Smooth muscle cell (in vitro differentiated cells): ENCODE results near the gene KDM6B. TPM values are rescaled to one million over a fixed set of nuclear protein-coding genes. Genes with fewer than 3 reads are reported as not detected.

ENCODE experiments used
- DNase-seq: peaks from one replicate; lab custom pipeline; 2025; ENCODE audit not compliant: unreplicated experiment; lab: John Stamatoyannopoulos, UW
- H2AFZ ChIP-seq: fragments of 200-600 bp; sonication (generic); 2 replicates; pipeline ENCODE4 v1.6.0; 2016; ENCODE audit warnings: antibody characterized with exemption, low read depth, mild to moderate bottlenecking
- H3F3A ChIP-seq: fragments of 200-600 bp; sonication (generic); 2 replicates; pipeline ENCODE4 v1.6.0; 2017; ENCODE audit warnings: antibody characterized with exemption, low read depth
- H3K27ac ChIP-seq: fragments of 200-600 bp; sonication (generic); 2 replicates; pipeline ENCODE4 v1.5.1; 2016; ENCODE audit warnings: low read depth, mild to moderate bottlenecking
- H3K27me3 ChIP-seq: fragments of 200-600 bp; sonication (generic); 2 replicates; pipeline ENCODE4 v1.6.1; 2016; ENCODE audit warnings: low read depth, mild to moderate bottlenecking
- H3K36me3 ChIP-seq: fragments of 200-600 bp; sonication (generic); 2 replicates; pipeline ENCODE4 v1.5.1; 2016; ENCODE audit warnings: low read depth
- H3K4me1 ChIP-seq: fragments of 200-600 bp; sonication (generic); 2 replicates; pipeline ENCODE4 v1.5.1; 2016; ENCODE audit warnings: low read depth
- H3K4me2 ChIP-seq: fragments of 200-600 bp; sonication (generic); 2 replicates; pipeline ENCODE4 v1.6.0; 2016; ENCODE audit warnings: mild to moderate bottlenecking
- H3K4me3 ChIP-seq: fragments of 200-600 bp; sonication (generic); 2 replicates; pipeline ENCODE4 v1.5.1; 2016; ENCODE audit warnings: mild to moderate bottlenecking
- H3K79me2 ChIP-seq: fragments of 200-600 bp; sonication (generic); 2 replicates; pipeline ENCODE4 v1.6.0; 2016; ENCODE audit warnings: low read depth, mild to moderate bottlenecking
- H3K9ac ChIP-seq: fragments of 200-600 bp; sonication (generic); 2 replicates; pipeline ENCODE4 v1.6.0; 2016; ENCODE audit warnings: low read depth
- H3K9me3 ChIP-seq: fragments of 200-600 bp; sonication (generic); replicated peaks from 2 replicates; pipeline ENCODE4 v1.5.1; 2016; ENCODE audit warnings: low read depth
- H4K20me1 ChIP-seq: fragments of 200-600 bp; sonication (generic); 2 replicates; pipeline ENCODE4 v1.6.0; 2016; ENCODE audit warnings: low read depth
- CTCF ChIP-seq: fragments of 200-600 bp; sonication (generic); IDR thresholded peaks from 2 replicates; pipeline ENCODE4 v1.5.1; 2017; ENCODE audit warnings: borderline replicate concordance, mild to moderate bottlenecking, antibody characterized with exemption; ENCODE audit not compliant: insufficient read depth, poor library complexity, severe bottlenecking
- WGBS: methylation state at CpG from one replicate; pipeline ENCODE4 v1.1.7; 2016; ENCODE audit warnings: low lambda C conversion rate; 5-methylcytosine and 5-hydroxymethylcytosine counted together
- polyA plus RNA-seq: library from polyadenylated mRNA; unstranded; fragments of >200 nt; fragmentation: Nextera tagmentation; extraction: Ambion mirVana; gene quantifications from 2 replicates; pipeline ENCODE4 v1.2.1, GENCODE V29; 2016
- total RNA-seq: library from RNA; depleted of rRNA; stranded (reverse); fragments of >200 nt; gene quantifications from 2 replicates; pipeline ENCODE4 v1.2.3, GENCODE V29; 2014

The KDM6B gene
- total and polyA plus RNA-seq, 2 experiments from 2014 or later, result 5.8 to 9.1 TPM

GRCh38 chr17:7816926-7817642, 16.9 kb upstream of the KDM6B start:
- H3K27me3 ChIP-seq, result no peaks in the 10 kb centered on the region
- no peaks in the 10 kb centered on the region for H3F3A ChIP-seq
- no peaks in the 10 kb centered on the region for H3K79me2 ChIP-seq
- no peak for DNase-seq
- H3K9me3 ChIP-seq, result no peaks in the 10 kb centered on the region
- H3K9ac ChIP-seq, result no peak overlapping the region
- H3K36me3 ChIP-seq, result no peaks in the 10 kb centered on the region
- H3K27ac ChIP-seq, result no peak overlapping the region
- H3K4me2 ChIP-seq, result no peak overlapping the region
- H3K4me3 ChIP-seq, result no peak overlapping the region
- 88% methylated on average over 10 of the region's 10 CpGs for WGBS
- no peak overlapping the region for H2AFZ ChIP-seq
- no peak for TF ChIP-seq CTCF
- no peaks in the 10 kb centered on the region for H4K20me1 ChIP-seq
- H3K4me1 ChIP-seq, result no peaks in the 10 kb centered on the region

- Histone ChIP-seq H3K79me2 (no peaks in the 10 kb centered on the region), H3K4me2 (no peak overlapping the region), H3K27me3 (no peaks in the 10 kb centered on the region), H3K4me3 (no peak overlapping the region), H3K9ac (no peak overlapping the region), H3K4me1 (no peaks in the 10 kb centered on the region), H2AFZ (no peak overlapping the region), H3K36me3 (no peaks in the 10 kb centered on the region), H4K20me1 (no peaks in the 10 kb centered on the region), H3K27ac (no peak overlapping the region), H3F3A (no peaks in the 10 kb centered on the region), H3K9me3 (no peaks in the 10 kb centered on the region)
- no peak for DNase-seq
- 95% methylated on average over 9 of the region's 9 CpGs for WGBS
- no peak for TF ChIP-seq CTCF
Observed at GRCh38 chr17:7817643-7817964, 16.4 kb upstream of the KDM6B start.

- WGBS, result 91% methylated on average over 10 of the region's 10 CpGs
- H3K4me1 ChIP-seq, result no peaks in the 10 kb centered on the region
- H2AFZ ChIP-seq, result no peak overlapping the region
- DNase-seq, result no peak
- H3K9me3 ChIP-seq, result no peaks in the 10 kb centered on the region
- no peaks in the 10 kb centered on the region for H3K79me2 ChIP-seq
- H3K27ac ChIP-seq, result no peak overlapping the region
- TF ChIP-seq CTCF, result no peak
- H4K20me1 ChIP-seq, result no peaks in the 10 kb centered on the region
- H3K36me3 ChIP-seq, result no peaks in the 10 kb centered on the region
- H3K27me3 ChIP-seq, result no peaks in the 10 kb centered on the region
- H3K4me2 ChIP-seq, result no peak overlapping the region
- H3K4me3 ChIP-seq, result no peak overlapping the region
- no peaks in the 10 kb centered on the region for H3F3A ChIP-seq
- no peak overlapping the region for H3K9ac ChIP-seq
Observed at GRCh38 chr17:7818026-7818425, 16.0 kb upstream of the KDM6B start.
